HEK293 (cell line): ENCODE results near the gene RRAGA.
"Not testable (repeated sequence)": the region's sequence is repeated elsewhere in the genome, so short reads cannot be mapped to it uniquely, and the experiment has no call there.

Experiments
- CTCF ChIA-PET: fragments of 350-600 bp; formaldehyde crosslinking; extraction: SDS; loops from one replicate; lab custom pipeline; 2021; ENCODE audit warnings: antibody characterized with exemption; lab: Yijun Ruan, JAX
- POLR2A ChIA-PET: fragments of 300-600 bp; formaldehyde crosslinking; extraction: SDS; loops from one replicate; lab custom pipeline; 2020; ENCODE audit warnings: antibody characterized with exemption, inconsistent platforms; lab: Yijun Ruan, JAX
- H3K27ac ChIP-seq: fragments of 200-500 bp; sonication (Bioruptor generic); 2 replicates; pipeline ENCODE4 v1.5.1; 2014; ENCODE audit warnings: low read depth, low read length, control low read depth, inconsistent platforms; ENCODE audit errors: extremely low read depth
- H3K36me3 ChIP-seq, 2 experiments: fragments of 200-500 bp in 1 of 2; sonication (Bioruptor generic) in 1 of 2; 1 replicate in 1 of 2; 2 replicates in 1 of 2; pipeline ENCODE4 v1.5.1; 2014 to 2017; ENCODE audit warnings: inconsistent platforms in 2 of 2, low read length in 2 of 2; ENCODE audit not compliant: control insufficient read depth in 2 of 2, insufficient read depth in 1 of 2
- H3K4me1 ChIP-seq: fragments of 200-500 bp; sonication (Bioruptor generic); 2 replicates; pipeline ENCODE4 v1.5.1; 2014; ENCODE audit warnings: mild to moderate bottlenecking, low read length, inconsistent platforms; ENCODE audit not compliant: control insufficient read depth, insufficient read depth
- H3K4me3 ChIP-seq: 2 replicates; pipeline ENCODE4 v1.5.1; 2011; ENCODE audit warnings: low read depth, mild to moderate bottlenecking, control low read depth, low read length, moderate library complexity
- H3K9me3 ChIP-seq: fragments of 200-500 bp; sonication (Bioruptor generic); 2 replicates; pipeline ENCODE4 v1.5.1; 2014; ENCODE audit warnings: low read depth, low read length, inconsistent platforms; ENCODE audit not compliant: control insufficient read depth, insufficient read depth
- ATF2 ChIP-seq: fragments of 450-650 bp; formaldehyde crosslinking; IDR thresholded peaks from 2 replicates; pipeline ENCODE4 v1.5.1; 2016; ENCODE audit warnings: missing biosample characterization, missing genetic modification characterization, low read depth
- EGR2 ChIP-seq: fragments of 450-650 bp; formaldehyde crosslinking; IDR thresholded peaks from 2 replicates; pipeline ENCODE4 v1.5.1; 2016; ENCODE audit warnings: low read depth, missing biosample characterization, missing genetic modification characterization
- PRDM2 ChIP-seq: fragments of 450-650 bp; formaldehyde crosslinking; IDR thresholded peaks from 2 replicates; pipeline ENCODE4 v1.5.1; 2016; ENCODE audit warnings: missing biosample characterization, missing genetic modification characterization, borderline replicate concordance
- PRDM6 ChIP-seq: fragments of 450-650 bp; formaldehyde crosslinking; IDR thresholded peaks from 2 replicates; pipeline ENCODE4 v1.5.1; 2017; ENCODE audit warnings: missing biosample characterization, missing genetic modification characterization
- SP2 ChIP-seq: fragments of 450-650 bp; formaldehyde crosslinking; IDR thresholded peaks from 2 replicates; pipeline ENCODE4 v1.5.1; 2016; ENCODE audit warnings: missing biosample characterization, missing genetic modification characterization
- ZBTB21 ChIP-seq: fragments of 450-650 bp; formaldehyde crosslinking; IDR thresholded peaks from 2 replicates; pipeline ENCODE4 v1.5.1; 2017; ENCODE audit warnings: missing biosample characterization, missing genetic modification characterization
- ZEB2 ChIP-seq: fragments of 450-650 bp; formaldehyde crosslinking; IDR thresholded peaks from 2 replicates; pipeline ENCODE4 v1.5.1; 2016; ENCODE audit warnings: missing biosample characterization, missing genetic modification characterization
- ZIC2 ChIP-seq: fragments of 450-650 bp; formaldehyde crosslinking; IDR thresholded peaks from 2 replicates; pipeline ENCODE4 v1.5.1; 2016; ENCODE audit warnings: missing biosample characterization, missing genetic modification characterization
- ZNF221 ChIP-seq: fragments of 450-650 bp; formaldehyde crosslinking; IDR thresholded peaks from 2 replicates; pipeline ENCODE4 v1.5.1; 2017; ENCODE audit warnings: missing biosample characterization, missing genetic modification characterization, borderline replicate concordance
- ZNF701 ChIP-seq: fragments of 450-650 bp; formaldehyde crosslinking; IDR thresholded peaks from 2 replicates; pipeline ENCODE4 v1.5.1; 2016; ENCODE audit warnings: missing biosample characterization, missing genetic modification characterization
- ZNF704 ChIP-seq: fragments of 450-650 bp; formaldehyde crosslinking; IDR thresholded peaks from 2 replicates; pipeline ENCODE4 v1.5.1; 2016; ENCODE audit warnings: missing biosample characterization, missing genetic modification characterization

RRAGA gene

GRCh38 chr9:19020886-19021455 lies 28.3 kb upstream of the RRAGA start:
- ChIA-PET POLR2A (no interaction called here), CTCF (interaction anchor here (0.6 to 1.6 kb wide), 6 partner anchors 8 to 803 kb away, joined by 3 to 11 read pairs (median 5); no protein-coding TSS in a partner anchor)
- H3K4me1 ChIP-seq = no peaks in the 10 kb centered on the region
- TF ChIP-seq ZIC2 (tag by site-specific recombination) (no peak), ZNF221 (tag by site-specific recombination) (no peak), ATF2 (no peak), ZNF701 (tag by site-specific recombination) (no peak), PRDM6 (tag by site-specific recombination) (no peak), ZNF704 (tag by site-specific recombination) (no peak), ZBTB21 (tag by site-specific recombination) (no peak), PRDM2 (tag by site-specific recombination) (no peak), ZEB2 (no peak), EGR2 (tag by site-specific recombination) (no peak), SP2 (no peak)
- TF ChIP-seq, all 188 proteins: peak for 0
- Histone ChIP-seq H3K4me3 (no peak overlapping the region), H3K9me3 (no peaks in the 10 kb centered on the region), H3K36me3 (no peaks in the 10 kb centered on the region), H3K27ac (no peak overlapping the region)

GRCh38 chr9:19021649-19022048 lies 27.6 kb upstream of the RRAGA start:
- POLR2A ChIA-PET, H3K4me1 ChIP-seq, H3K4me3 ChIP-seq, H3K36me3 ChIP-seq, H3K9me3 ChIP-seq, H3K27ac ChIP-seq: not testable (repeated sequence)
- CTCF ChIA-PET = interaction anchor here (0.6 to 1.6 kb wide), 6 partner anchors 8 to 804 kb away, joined by 3 to 11 read pairs (median 4); no protein-coding TSS in a partner anchor
